Calu3 (cell line): ENCODE data around the gene RALBP1. TPM values are rescaled to one million over a fixed set of nuclear protein-coding genes. Genes with fewer than 3 reads are reported as not detected.

ENCODE experiments used
- BruUV-seq: library from RNA; stranded (reverse); fragments of 400-500 nt; replicated peaks from 2 replicates; lab custom pipeline; 2021; lab: Mats Ljungman, UMichigan
- CTCF ChIA-PET: fragments of 300-600 bp; sonication (Branson Sonifier 250); formaldehyde crosslinking; loops from one replicate; lab custom pipeline; 2022; ENCODE audit warnings: antibody characterized with exemption; lab: Charles Lee
- DNase-seq: peaks from one replicate; pipeline ENCODE4 v3.0.0; 2022
- H3K27ac Mint-ChIP-seq: one replicate; pipeline ENCODE4 v1.8.0; 2022; ENCODE audit warnings: mixed read lengths; ENCODE audit not compliant: unreplicated experiment
- H3K27me3 Mint-ChIP-seq: one replicate; pipeline ENCODE4 v1.8.0; 2022; ENCODE audit warnings: mixed read lengths; ENCODE audit not compliant: unreplicated experiment
- H3K36me3 Mint-ChIP-seq: one replicate; pipeline ENCODE4 v1.8.0; 2022; ENCODE audit warnings: mild to moderate bottlenecking, moderate library complexity, mixed read lengths; ENCODE audit not compliant: insufficient read depth, unreplicated experiment
- H3K4me1 Mint-ChIP-seq: one replicate; pipeline ENCODE4 v1.8.0; 2022; ENCODE audit warnings: mild to moderate bottlenecking, low read depth, mixed read lengths; ENCODE audit not compliant: unreplicated experiment
- H3K4me3 Mint-ChIP-seq: one replicate; pipeline ENCODE4 v1.8.0; 2022; ENCODE audit warnings: mild to moderate bottlenecking, low read depth, moderate library complexity, mixed read lengths; ENCODE audit not compliant: unreplicated experiment
- H3K9me3 Mint-ChIP-seq: one replicate; pipeline ENCODE4 v1.8.0; 2022; ENCODE audit warnings: low read depth, mixed read lengths; ENCODE audit not compliant: unreplicated experiment
- intact Hi-C: fragments of 100-400 bp; cut with micrococcal nuclease; formaldehyde crosslinking; loops from one replicate; pipeline ENCODE4 v1.10.0; 2022; ENCODE audit not compliant: unreplicated experiment
- total RNA-seq: library from RNA; stranded (reverse); gene quantifications from 2 replicates; pipeline ENCODE4 v1.2.3, GENCODE V29; 2022
- TF ChIP-seq, protein P1 (sequence below): fragments of 200-600 bp; IDR thresholded peaks from one replicate; pipeline ENCODE4 v1.8.0; 2022; ENCODE audit warnings: antibody characterized with exemption; ENCODE audit not compliant: unreplicated experiment

Gene RALBP1
- total RNA-seq, 1 experiment from 2014 or later: 65.8 TPM

DNA sequence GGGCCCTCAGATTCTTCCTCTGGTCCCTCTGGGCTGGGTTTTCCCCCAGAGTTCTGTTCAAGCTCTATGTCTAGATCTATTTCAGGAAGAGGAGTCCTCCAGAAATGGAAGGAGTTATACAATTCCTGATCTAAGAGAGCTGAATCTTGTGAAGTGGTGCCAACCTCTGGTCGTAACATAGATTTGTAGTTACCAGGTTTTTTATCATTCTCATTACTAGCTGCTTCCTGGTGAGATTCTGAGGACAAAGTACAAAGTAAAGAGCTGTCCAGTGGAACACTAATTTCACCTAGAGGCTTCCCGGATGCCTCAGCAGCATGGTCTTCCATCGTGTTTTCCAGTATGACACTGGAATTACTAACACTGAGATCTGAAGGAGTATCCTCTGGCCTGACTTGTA is 94.9 kb downstream of the RALBP1 start:
- H3K4me1 Mint-ChIP-seq: peaks cover 3% of the 10 kb centered on the region
- H3K27ac Mint-ChIP-seq: no peak overlapping the region
- no peaks in the 10 kb centered on the region for H3K27me3 Mint-ChIP-seq
- intact Hi-C loops: no loop called here
- H3K36me3 Mint-ChIP-seq: peaks cover 10% of the 10 kb centered on the region
- TF ChIP-seq, protein P1, sequence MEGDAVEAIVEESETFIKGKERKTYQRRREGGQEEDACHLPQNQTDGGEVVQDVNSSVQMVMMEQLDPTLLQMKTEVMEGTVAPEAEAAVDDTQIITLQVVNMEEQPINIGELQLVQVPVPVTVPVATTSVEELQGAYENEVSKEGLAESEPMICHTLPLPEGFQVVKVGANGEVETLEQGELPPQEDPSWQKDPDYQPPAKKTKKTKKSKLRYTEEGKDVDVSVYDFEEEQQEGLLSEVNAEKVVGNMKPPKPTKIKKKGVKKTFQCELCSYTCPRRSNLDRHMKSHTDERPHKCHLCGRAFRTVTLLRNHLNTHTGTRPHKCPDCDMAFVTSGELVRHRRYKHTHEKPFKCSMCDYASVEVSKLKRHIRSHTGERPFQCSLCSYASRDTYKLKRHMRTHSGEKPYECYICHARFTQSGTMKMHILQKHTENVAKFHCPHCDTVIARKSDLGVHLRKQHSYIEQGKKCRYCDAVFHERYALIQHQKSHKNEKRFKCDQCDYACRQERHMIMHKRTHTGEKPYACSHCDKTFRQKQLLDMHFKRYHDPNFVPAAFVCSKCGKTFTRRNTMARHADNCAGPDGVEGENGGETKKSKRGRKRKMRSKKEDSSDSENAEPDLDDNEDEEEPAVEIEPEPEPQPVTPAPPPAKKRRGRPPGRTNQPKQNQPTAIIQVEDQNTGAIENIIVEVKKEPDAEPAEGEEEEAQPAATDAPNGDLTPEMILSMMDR: no peak
- no peak for DNase-seq
- no TSS peak for BruUV-seq
- CTCF ChIA-PET: no interaction called here
- no peak overlapping the region for H3K4me3 Mint-ChIP-seq
- H3K9me3 Mint-ChIP-seq: no peaks in the 10 kb centered on the region

DNA sequence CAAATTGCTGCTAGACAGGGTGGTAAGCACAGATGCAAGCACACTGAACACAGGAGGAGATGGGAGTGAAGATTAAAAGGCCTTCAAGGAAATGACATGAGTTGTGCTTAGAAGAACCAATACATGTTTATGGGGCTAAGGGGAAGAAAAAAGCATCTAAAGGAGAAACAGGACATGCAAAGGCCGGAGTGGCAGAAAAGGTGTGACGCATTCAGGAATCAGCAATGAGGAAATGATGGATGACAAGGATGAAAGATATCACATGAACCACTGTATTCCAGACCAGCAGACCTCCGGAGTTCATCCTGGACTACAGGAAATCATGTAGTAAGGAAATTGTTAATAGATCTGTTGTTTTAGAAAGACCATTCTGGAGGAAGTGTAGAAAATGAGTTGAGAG is 96.2 kb downstream of the RALBP1 start:
- TF ChIP-seq, protein P1: no peak
- CTCF ChIA-PET: no interaction called here
- Mint-ChIP-seq H3K27ac (no peak overlapping the region), H3K27me3 (no peaks in the 10 kb centered on the region), H3K4me3 (no peak overlapping the region), H3K36me3 (peaks cover 18% of the 10 kb centered on the region), H3K4me1 (peaks cover 12% of the 10 kb centered on the region), H3K9me3 (no peaks in the 10 kb centered on the region)
- DNase-seq: no peak
- BruUV-seq: no TSS peak
- intact Hi-C loops: no loop called here

DNA sequence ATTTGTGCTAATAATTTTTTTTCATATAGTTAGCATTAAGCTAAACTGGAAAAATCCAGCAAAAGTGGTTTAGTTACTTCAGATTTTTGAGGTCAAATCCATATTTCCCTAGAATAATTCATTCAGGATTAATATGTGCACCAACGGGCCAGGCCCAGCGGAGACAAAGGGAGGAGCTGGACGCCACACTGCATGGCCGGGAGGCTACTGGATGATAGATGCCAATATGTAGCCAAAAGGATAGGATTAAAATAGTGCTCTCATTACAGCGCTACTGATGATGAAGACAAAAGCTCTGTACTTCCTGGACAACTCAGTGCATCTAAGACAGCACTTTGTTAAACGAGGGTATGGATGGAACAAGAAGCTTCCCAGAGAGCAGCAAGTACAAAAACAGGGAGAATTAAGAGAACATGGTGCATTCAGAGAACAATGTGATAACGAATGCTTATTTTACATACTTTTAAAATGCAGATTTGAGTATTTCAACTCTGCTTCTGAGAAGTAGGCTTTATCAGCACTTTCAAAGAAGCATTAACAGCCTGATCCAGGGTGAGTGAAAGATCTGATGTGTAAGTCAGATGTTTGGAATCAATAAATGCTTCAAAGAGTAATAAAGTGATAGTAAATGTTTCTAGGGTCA is 99.3 kb downstream of the RALBP1 start:
- intact Hi-C loops: loop anchor here (1.0 to 2.0 kb wide), 3 partner anchors 98 to 148 kb away; no protein-coding TSS in a partner anchor
- BruUV-seq: no TSS peak
- DNase-seq: no peak
- Mint-ChIP-seq H3K4me1 (peaks cover 12% of the 10 kb centered on the region), H3K4me3 (no peak overlapping the region), H3K27me3 (no peaks in the 10 kb centered on the region), H3K27ac (no peak overlapping the region), H3K36me3 (peaks cover 18% of the 10 kb centered on the region), H3K9me3 (no peaks in the 10 kb centered on the region)
- CTCF ChIA-PET: interaction anchor here (0.8 to 1.7 kb wide), 6 partner anchors 34 to 240 kb away, joined by 3 to 29 read pairs (median 7); partner anchors contain the start of gene TWSG1
- TF ChIP-seq, protein P1: no peak

DNA sequence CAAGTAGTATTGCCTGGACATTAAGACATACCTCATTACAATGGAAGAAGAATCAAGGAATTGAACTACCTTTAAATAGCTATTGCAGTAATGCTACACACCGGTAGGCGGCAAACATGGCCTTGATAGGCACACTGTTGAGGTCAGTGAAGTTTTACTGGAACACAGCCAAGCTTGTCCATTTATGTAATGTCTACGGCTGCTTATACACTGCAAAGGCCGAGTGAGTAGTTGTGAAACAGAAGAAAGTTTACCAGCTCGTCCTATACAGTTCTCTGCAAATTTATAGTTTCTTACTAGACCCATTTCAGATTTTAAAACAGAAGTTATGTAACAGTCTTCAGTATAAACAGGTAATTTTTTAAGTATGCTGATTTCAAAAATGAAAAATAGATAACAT is 100.2 kb downstream of the RALBP1 start:
- intact Hi-C loops: loop anchor here (1.0 to 2.0 kb wide), 3 partner anchors 97 to 147 kb away; no protein-coding TSS in a partner anchor
- H3K36me3 Mint-ChIP-seq: peaks cover 10% of the 10 kb centered on the region
- peak overlapping the region; percentile 42 for H3K27ac Mint-ChIP-seq
- peaks cover 12% of the 10 kb centered on the region for H3K4me1 Mint-ChIP-seq
- no TSS peak for BruUV-seq
- peak; percentile 84 for DNase-seq
- CTCF ChIA-PET: interaction anchor here (0.5 to 1.7 kb wide), 12 partner anchors 13 to 502 kb away, joined by 3 to 29 read pairs (median 5); partner anchors contain the start of gene TWSG1
- H3K9me3 Mint-ChIP-seq: no peaks in the 10 kb centered on the region
- H3K4me3 Mint-ChIP-seq: no peak overlapping the region
- no peaks in the 10 kb centered on the region for H3K27me3 Mint-ChIP-seq
- TF ChIP-seq, protein P1: peak; percentile 84
